HepG2 (cell line): ENCODE data around the gene CAPN8. TPM values are rescaled to one million over a fixed set of nuclear protein-coding genes. Genes with fewer than 3 reads are reported as not detected.

Experiments
- CEBPB ChIP-seq: IDR thresholded peaks from 2 replicates; pipeline ENCODE4 v1.6.1; 2011; ENCODE audit warnings: low read depth, low read length, improper control_type of control experiment, borderline replicate concordance
- ETV5 ChIP-seq: IDR thresholded peaks from 2 replicates; pipeline ENCODE4 v1.6.1; 2018; ENCODE audit warnings: missing biosample characterization, missing genetic modification reagents, inconsistent platforms, borderline replicate concordance
- HHEX ChIP-seq: IDR thresholded peaks from 2 replicates; pipeline ENCODE4 v1.6.1; 2016; ENCODE audit warnings: control low read depth
- IRF2 ChIP-seq: IDR thresholded peaks from 2 replicates; pipeline ENCODE4 v1.6.1; 2018; ENCODE audit warnings: missing genetic modification reagents, missing compliant biosample characterization
- NFYB ChIP-seq: sonication (generic); formaldehyde crosslinking; IDR thresholded peaks from 2 replicates; pipeline ENCODE4 v1.4.0; 2020; ENCODE audit warnings: missing genetic modification reagents
- PHF20 ChIP-seq: sonication (generic); formaldehyde crosslinking; IDR thresholded peaks from 2 replicates; pipeline ENCODE4 v1.5.0; 2020; ENCODE audit warnings: mild to moderate bottlenecking, missing genetic modification reagents
- REL ChIP-seq: sonication (generic); formaldehyde crosslinking; conservative IDR thresholded peaks from 2 replicates; pipeline ENCODE4 v1.8.0; 2022; ENCODE audit warnings: mild to moderate bottlenecking, missing genetic modification reagents, moderate library complexity
- SP5 ChIP-seq: IDR thresholded peaks from 2 replicates; pipeline ENCODE4 v1.6.1; 2016; ENCODE audit warnings: low read depth, borderline replicate concordance
- ZMYM3 ChIP-seq: sonication (generic); formaldehyde crosslinking; IDR thresholded peaks from 2 replicates; pipeline ENCODE4 v1.5.1; 2020; ENCODE audit warnings: mild to moderate bottlenecking, missing genetic modification reagents
- ZMYM4 ChIP-seq: sonication (generic); formaldehyde crosslinking; IDR thresholded peaks from 2 replicates; pipeline ENCODE4 v1.8.1; 2023; ENCODE audit warnings: mild to moderate bottlenecking, missing genetic modification reagents
- ZNF615 ChIP-seq: sonication (generic); formaldehyde crosslinking; IDR thresholded peaks from 2 replicates; pipeline ENCODE4 v1.5.0; 2020; ENCODE audit warnings: mild to moderate bottlenecking, missing genetic modification reagents, borderline replicate concordance
- polyA plus RNA-seq, 8 experiments: library from polyadenylated mRNA; depleted of rRNA in 3 of 8; stranded (reverse) in 7 of 8; unstranded in 1 of 8; fragments of >200 nt; fragmentation: Illumina TruSeq in 4 of 8; extraction: Trizol in 4 of 8; gene quantifications; 2 replicates each; pipeline versions ENCODE4 v1.2.1 to v1.2.3, GENCODE V29; 2011 to 2016; ENCODE audit warnings: low read depth in 4 of 8, missing spikeins in 1 of 8, mixed read lengths in 1 of 8; ENCODE audit not compliant: insufficient read depth in 1 of 8
- total RNA-seq, 5 experiments: library from RNA; depleted of rRNA; stranded (reverse); fragments of >200 nt; fragmentation: Illumina TruSeq; extraction: Trizol; gene quantifications; 2 replicates each; pipeline ENCODE4 v1.2.3, GENCODE V29; 2016; ENCODE audit warnings: low read depth in 1 of 5
- TF ChIP-seq, protein P1 (sequence below): sonication (generic); formaldehyde crosslinking; IDR thresholded peaks from 2 replicates; pipeline ENCODE4 v1.4.0; 2020; ENCODE audit warnings: missing genetic modification reagents
- TF ChIP-seq, protein P2 (sequence below): IDR thresholded peaks from 2 replicates; pipeline ENCODE4 v1.6.1; 2012; ENCODE audit warnings: low read depth, low read length, improper control_type of control experiment
- TF ChIP-seq, protein P3 (sequence below): sonication (generic); formaldehyde crosslinking; IDR thresholded peaks from 2 replicates; pipeline ENCODE4 v1.4.0; 2020; ENCODE audit warnings: missing genetic modification reagents, mild to moderate bottlenecking, borderline replicate concordance
- TF ChIP-seq, protein P4 (sequence below): sonication (generic); formaldehyde crosslinking; IDR thresholded peaks from 2 replicates; pipeline ENCODE4 v1.4.0; 2020; ENCODE audit warnings: low read depth, missing genetic modification reagents

CAPN8 gene
- total and polyA plus RNA-seq, 2 of the 13 experiments (the other 11 are each of a cell fraction or from before 2014, with no cell fraction given): 0.20 to 0.25 TPM

DNA sequence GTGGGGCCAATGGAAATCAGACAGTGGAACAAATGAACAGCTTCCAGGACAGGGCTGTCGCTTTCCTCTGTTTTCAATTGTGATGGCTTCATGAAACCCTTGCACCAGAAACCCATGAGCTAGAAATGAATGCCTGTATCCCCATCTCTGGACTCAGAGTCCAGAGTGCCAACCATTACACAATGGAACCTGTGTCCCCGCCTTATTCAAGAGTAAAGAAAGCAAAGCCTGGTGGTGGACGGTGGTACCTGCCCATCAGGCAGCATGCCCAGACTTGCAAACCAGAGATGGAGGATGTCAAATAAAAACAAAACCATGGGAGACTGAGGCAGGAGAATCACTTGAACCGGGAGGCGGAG is 42.5 kb upstream of the CAPN8 start (continued):
- TF ChIP-seq ETV5 (CRISPR knock-in tag) (peak; percentile 31; the same call in 1 of the 2 replicates), REL (no peak), HHEX (CRISPR knock-in tag) (no peak), SP5 (CRISPR knock-in tag) (peak; percentile 60), ZMYM4 (CRISPR knock-in tag) (no peak), NFYB (CRISPR knock-in tag) (no peak), PHF20 (CRISPR knock-in tag) (no peak), ZNF615 (CRISPR knock-in tag) (no peak), ZMYM3 (CRISPR knock-in tag) (no peak), IRF2 (CRISPR knock-in tag) (peak; percentile 47; the same call in 1 of the 2 replicates), CEBPB (peak; percentile 86)
- TF ChIP-seq, protein P1, sequence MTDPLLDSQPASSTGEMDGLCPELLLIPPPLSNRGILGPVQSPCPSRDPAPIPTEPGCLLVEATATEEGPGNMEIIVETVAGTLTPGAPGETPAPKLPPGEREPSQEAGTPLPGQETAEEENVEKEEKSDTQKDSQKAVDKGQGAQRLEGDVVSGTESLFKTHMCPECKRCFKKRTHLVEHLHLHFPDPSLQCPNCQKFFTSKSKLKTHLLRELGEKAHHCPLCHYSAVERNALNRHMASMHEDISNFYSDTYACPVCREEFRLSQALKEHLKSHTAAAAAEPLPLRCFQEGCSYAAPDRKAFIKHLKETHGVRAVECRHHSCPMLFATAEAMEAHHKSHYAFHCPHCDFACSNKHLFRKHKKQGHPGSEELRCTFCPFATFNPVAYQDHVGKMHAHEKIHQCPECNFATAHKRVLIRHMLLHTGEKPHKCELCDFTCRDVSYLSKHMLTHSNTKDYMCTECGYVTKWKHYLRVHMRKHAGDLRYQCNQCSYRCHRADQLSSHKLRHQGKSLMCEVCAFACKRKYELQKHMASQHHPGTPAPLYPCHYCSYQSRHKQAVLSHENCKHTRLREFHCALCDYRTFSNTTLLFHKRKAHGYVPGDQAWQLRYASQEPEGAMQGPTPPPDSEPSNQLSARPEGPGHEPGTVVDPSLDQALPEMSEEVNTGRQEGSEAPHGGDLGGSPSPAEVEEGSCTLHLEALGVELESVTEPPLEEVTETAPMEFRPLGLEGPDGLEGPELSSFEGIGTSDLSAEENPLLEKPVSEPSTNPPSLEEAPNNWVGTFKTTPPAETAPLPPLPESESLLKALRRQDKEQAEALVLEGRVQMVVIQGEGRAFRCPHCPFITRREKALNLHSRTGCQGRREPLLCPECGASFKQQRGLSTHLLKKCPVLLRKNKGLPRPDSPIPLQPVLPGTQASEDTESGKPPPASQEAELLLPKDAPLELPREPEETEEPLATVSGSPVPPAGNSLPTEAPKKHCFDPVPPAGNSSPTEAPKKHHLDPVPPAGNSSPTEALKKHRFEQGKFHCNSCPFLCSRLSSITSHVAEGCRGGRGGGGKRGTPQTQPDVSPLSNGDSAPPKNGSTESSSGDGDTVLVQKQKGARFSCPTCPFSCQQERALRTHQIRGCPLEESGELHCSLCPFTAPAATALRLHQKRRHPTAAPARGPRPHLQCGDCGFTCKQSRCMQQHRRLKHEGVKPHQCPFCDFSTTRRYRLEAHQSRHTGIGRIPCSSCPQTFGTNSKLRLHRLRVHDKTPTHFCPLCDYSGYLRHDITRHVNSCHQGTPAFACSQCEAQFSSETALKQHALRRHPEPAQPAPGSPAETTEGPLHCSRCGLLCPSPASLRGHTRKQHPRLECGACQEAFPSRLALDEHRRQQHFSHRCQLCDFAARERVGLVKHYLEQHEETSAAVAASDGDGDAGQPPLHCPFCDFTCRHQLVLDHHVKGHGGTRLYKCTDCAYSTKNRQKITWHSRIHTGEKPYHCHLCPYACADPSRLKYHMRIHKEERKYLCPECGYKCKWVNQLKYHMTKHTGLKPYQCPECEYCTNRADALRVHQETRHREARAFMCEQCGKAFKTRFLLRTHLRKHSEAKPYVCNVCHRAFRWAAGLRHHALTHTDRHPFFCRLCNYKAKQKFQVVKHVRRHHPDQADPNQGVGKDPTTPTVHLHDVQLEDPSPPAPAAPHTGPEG: no peak
- TF ChIP-seq, protein P2, sequence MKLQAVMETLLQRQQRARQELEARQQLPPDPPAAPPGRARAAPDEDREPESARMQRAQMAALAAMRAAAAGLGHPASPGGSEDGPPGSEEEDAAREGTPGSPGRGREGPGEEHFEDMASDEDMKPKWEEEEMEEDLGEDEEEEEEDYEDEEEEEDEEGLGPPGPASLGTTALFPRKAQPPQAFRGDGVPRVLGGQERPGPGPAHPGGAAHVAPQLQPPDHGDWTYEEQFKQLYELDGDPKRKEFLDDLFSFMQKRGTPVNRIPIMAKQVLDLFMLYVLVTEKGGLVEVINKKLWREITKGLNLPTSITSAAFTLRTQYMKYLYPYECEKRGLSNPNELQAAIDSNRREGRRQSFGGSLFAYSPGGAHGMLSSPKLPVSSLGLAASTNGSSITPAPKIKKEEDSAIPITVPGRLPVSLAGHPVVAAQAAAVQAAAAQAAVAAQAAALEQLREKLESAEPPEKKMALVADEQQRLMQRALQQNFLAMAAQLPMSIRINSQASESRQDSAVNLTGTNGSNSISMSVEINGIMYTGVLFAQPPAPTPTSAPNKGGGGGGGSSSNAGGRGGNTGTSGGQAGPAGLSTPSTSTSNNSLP: peak; percentile 55; the same call in 1 of the 2 replicates
- TF ChIP-seq, protein P3, sequence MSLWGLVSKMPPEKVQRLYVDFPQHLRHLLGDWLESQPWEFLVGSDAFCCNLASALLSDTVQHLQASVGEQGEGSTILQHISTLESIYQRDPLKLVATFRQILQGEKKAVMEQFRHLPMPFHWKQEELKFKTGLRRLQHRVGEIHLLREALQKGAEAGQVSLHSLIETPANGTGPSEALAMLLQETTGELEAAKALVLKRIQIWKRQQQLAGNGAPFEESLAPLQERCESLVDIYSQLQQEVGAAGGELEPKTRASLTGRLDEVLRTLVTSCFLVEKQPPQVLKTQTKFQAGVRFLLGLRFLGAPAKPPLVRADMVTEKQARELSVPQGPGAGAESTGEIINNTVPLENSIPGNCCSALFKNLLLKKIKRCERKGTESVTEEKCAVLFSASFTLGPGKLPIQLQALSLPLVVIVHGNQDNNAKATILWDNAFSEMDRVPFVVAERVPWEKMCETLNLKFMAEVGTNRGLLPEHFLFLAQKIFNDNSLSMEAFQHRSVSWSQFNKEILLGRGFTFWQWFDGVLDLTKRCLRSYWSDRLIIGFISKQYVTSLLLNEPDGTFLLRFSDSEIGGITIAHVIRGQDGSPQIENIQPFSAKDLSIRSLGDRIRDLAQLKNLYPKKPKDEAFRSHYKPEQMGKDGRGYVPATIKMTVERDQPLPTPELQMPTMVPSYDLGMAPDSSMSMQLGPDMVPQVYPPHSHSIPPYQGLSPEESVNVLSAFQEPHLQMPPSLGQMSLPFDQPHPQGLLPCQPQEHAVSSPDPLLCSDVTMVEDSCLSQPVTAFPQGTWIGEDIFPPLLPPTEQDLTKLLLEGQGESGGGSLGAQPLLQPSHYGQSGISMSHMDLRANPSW (CRISPR knock-in tag): no peak
- TF ChIP-seq, protein P4, sequence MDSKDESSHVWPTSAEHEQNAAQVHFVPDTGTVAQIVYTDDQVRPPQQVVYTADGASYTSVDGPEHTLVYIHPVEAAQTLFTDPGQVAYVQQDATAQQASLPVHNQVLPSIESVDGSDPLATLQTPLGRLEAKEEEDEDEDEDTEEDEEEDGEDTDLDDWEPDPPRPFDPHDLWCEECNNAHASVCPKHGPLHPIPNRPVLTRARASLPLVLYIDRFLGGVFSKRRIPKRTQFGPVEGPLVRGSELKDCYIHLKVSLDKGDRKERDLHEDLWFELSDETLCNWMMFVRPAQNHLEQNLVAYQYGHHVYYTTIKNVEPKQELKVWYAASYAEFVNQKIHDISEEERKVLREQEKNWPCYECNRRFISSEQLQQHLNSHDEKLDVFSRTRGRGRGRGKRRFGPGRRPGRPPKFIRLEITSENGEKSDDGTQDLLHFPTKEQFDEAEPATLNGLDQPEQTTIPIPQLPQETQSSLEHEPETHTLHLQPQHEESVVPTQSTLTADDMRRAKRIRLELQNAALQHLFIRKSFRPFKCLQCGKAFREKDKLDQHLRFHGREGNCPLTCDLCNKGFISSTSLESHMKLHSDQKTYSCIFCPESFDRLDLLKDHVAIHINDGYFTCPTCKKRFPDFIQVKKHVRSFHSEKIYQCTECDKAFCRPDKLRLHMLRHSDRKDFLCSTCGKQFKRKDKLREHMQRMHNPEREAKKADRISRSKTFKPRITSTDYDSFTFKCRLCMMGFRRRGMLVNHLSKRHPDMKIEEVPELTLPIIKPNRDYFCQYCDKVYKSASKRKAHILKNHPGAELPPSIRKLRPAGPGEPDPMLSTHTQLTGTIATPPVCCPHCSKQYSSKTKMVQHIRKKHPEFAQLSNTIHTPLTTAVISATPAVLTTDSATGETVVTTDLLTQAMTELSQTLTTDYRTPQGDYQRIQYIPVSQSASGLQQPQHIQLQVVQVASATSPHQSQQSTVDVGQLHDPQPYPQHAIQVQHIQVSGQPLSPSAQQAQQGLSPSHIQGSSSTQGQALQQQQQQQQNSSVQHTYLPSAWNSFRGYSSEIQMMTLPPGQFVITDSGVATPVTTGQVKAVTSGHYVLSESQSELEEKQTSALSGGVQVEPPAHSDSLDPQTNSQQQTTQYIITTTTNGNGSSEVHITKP (CRISPR knock-in tag): no peak
